GOT3 (cell line): ENCODE results near the gene PRKCE.

Experiments
- DNase-seq: peaks from one replicate; lab custom pipeline; 2025; ENCODE audit warnings: mixed read lengths; lab: John Stamatoyannopoulos, UW

Gene PRKCE

DNA sequence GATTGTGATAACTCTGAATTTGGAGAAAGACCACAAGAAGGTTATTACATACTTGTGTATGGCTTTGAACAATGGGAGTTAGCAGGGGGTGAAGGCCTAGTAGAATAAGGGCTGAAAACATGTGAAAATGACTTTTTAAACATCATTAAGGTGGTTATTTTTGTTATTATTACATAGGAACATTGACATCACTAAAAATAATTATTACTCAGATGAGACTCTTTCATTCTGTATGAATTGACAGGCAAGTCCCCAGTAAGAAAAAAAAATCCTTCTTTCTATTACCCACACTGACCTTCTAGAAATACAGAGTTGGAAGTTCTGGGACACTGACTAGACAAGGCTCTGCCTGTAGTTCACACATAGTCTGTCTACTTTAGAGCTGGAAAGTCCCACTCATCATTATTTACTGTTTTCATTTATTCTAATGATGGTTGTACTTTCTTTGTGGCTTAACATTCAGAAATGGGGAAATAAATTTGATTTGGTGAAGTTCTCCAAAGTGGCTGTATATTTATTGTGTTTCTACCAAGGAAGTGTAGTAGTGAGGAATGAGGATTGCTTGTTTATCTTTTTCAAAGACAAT lies 426.1 kb downstream of the PRKCE start:
- DNase-seq = no peak

DNA sequence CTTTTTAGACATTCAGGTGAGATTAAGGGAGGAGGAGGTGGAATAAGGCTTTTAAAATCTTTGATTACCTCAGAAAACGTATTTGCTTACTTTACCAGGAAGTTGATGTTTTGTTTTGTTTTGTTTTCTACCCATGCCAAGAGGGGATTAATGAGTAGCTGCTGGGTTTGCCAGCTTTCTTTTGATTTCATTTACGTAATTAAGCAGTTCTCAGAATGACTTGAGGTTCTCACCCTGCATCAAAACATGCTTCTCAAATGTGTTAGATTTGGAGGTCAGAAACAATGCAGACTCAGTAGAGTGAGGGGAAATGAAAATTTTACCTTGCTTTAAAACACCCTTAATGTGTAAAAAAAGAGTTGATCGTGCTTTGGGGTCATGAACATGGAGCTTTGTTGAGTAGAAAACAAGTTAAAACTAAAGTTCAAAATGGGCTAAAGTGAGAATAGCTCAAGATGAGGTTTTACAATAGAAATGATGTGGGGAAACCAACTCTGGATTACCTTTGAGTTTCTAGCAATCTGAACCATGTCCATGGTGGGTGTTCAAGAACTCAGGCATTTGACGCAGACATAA lies 428.6 kb downstream of the PRKCE start:
- DNase-seq = no peak

DNA sequence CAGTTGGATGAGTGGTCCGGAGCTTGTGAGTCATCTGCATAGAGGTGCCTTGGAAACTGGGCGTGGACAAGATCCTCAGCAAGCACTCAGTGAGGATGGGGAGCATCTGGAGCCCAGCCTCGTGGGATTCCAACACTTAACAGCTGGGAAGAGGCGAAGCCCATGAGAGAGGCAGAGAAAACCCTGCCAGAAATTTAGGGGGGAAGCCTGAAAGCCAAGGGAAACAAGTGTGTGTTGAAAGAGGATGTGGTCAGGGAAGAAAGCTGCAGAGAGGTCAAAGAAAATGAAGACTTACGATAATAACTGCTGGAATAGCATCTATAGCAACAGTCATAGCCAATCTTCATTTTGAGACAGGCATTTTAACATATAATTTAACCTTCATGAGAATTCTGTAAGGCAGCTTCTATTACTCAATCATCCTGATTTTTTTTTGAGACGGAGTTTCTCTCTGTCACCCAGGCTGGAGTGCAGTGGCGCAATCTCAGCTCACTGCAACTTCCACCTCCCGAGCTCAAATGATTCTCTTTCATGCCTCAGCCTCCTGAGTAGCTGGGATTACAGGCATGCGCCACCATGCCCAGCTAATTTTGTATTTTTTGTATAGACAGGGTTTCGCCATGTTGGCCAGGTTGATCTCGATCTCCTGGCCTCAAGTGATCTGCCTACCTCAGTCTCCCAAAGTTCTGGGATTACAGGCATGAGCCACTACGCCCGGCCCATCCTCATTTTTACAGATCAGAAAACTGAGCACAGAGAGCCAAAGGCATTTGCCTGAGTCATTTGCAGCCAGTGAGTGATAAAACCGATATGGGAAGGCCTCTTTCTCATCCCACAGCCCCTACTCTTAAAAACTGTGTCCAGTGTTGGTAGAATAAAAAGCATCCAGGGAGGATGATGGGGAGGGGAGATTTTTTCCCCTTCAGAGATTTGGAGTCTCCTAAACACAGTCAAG lies 431.3 kb downstream of the PRKCE start:
- DNase-seq = no peak

DNA sequence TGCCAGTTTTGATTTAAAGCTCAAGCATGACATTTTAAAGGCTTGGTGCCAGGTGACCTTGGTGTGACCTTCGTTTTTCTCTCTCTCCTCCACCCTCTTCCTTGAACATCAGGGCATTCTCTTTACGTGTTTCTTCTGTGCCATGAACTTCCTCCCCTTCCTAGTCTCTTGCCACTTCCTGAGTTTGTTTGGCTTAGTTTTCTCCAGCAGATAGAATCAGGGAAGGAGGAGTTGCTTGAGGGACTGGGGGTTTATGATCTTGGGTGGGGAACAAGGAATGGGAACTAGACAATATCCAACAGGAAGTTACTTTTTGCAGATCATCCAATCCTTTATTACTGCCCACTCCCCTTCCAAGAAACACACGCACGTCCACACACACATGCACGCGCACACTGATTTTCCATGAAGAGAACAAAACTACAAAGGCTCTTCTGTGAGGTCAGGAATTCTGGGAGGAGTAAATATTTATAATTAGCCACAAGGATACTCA lies 435.1 kb downstream of the PRKCE start:
- no peak for DNase-seq

GRCh38 chr2:46087492-46087891 lies 436.0 kb downstream of the PRKCE start:
- no peak for DNase-seq

DNA sequence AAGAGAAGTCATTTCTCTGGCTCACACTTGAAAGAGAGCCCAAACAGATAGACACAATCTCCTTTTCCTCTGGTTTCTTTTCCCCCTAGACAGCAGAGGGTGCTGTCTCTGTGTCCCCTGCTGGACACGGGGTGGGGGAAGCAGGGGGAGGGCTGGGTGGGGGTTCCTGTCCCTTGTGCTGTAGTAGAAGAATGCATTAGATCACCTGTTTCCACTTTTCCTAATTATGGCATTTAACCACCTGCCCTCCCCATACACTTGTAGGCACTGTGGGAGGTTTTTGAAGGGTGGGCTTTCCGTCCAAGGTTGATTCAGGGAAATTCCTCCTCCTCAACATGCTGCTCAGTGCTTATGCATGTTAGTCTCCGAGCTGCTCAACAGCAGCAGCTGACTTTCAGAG lies 439.5 kb downstream of the PRKCE start:
- DNase-seq = no peak

DNA sequence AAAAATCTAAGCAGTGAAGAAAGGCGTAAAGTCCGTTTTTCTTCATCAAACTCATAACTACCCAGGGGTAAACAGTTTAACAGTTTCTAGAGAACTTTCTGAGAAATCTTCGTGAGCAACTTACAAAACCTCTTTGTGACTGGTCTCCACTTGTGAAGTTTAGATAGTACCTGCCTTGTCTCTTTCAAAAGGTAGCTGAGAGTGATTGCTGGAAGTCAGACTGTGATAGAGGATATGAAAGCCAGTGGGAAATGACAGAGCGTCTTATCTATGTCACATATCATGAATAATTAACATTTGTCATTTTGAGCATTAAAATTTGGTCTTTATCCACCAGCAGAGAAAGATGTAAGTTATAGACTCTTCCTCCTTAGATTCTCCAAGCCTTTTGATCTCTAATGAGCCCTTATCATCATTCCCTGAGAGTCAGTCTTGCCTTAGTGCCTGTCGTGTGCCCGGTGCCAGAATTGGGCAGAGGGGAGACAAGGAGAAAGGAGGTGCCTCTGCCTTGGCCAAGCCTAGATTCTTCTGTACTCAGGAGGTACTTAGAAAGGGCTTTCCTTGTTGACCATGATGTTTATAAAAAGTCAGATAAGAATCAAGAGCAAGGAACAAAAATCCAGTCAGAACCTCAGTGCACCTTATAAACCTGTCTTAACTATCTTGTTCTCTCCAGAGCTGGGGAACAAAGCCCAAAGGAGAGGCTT lies 440.6 kb downstream of the PRKCE start:
- DNase-seq = no peak

DNA sequence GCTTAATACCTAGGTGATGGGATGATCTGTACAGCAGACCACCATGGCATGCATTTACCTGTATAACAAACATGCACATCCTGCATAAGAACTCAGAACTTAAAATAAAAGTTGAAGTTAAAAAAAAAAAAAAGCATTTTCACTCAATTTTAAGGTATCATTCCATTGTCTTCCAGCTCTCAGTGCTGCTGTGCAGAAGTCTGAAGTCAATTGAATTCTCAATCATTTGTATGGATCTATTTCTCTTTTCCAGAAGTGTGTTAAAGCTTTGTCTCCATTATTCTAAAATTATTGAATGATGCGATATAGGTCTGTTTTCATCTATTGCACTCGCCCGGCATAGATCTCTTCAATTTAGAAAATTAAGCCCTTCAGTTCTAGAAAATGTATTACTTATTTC lies 443.2 kb downstream of the PRKCE start:
- no peak for DNase-seq

- no peak for DNase-seq
Observed at GRCh38 chr2:46095830-46096229, 444.4 kb downstream of the PRKCE start.

- DNase-seq = no peak
Observed at GRCh38 chr2:46096260-46096659, 444.8 kb downstream of the PRKCE start.

DNA sequence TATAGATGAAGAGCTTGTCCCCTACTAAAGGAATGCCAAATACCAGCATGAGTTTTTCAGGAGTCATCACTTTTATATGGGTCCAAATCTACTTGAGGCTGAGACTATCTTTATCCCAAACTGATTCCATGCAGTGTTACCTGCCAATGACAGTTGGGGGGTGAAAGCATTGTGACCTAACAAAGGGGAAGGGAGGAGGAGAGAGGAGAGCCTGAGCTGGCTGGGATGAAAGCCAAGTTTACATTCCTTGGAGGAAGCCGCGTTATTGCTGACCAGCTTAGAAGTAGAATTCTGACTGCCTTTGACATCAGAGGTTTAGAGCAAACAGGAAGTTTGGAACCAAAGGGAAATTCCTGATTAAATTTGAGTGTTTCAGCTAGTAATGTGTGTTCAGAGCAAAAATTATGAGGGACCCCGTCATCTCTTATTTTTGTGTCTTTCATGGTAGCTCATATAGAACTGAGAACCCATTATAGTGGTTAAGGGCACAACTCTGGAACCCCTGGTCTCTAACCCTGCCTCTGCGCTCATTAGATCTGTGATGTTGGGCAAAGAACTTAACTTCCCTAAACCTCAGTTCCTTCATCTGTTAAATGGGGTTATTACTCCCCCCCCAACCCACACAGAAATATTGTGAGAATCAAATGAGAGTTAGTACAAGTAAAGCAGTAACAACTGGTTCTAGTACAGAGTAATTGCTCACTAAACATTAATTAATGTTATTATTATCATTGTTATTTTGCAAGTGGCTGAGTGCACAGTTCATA lies 446.4 kb downstream of the PRKCE start:
- no peak for DNase-seq

DNA sequence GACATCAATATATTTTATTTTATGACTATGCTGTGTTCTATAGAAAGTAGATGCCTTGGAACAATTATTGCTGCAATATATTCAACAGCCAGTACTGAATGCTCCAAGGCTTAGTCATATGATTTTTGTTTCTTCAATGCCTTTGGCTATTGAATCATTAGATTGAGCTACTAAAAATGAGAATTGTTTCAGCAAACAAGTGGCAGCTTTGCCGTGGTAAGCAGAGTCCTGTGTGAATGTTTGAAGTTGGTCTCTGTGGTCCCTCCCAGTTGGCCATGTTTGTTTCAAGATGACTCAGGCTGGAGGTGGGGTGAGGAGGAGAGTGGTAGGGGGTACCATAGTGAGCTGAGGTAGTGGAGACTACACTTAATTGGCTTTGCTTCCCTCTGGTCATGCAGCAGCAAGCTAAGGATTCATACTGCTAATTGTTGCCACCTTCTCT lies 447.2 kb downstream of the PRKCE start:
- DNase-seq = no peak

DNA sequence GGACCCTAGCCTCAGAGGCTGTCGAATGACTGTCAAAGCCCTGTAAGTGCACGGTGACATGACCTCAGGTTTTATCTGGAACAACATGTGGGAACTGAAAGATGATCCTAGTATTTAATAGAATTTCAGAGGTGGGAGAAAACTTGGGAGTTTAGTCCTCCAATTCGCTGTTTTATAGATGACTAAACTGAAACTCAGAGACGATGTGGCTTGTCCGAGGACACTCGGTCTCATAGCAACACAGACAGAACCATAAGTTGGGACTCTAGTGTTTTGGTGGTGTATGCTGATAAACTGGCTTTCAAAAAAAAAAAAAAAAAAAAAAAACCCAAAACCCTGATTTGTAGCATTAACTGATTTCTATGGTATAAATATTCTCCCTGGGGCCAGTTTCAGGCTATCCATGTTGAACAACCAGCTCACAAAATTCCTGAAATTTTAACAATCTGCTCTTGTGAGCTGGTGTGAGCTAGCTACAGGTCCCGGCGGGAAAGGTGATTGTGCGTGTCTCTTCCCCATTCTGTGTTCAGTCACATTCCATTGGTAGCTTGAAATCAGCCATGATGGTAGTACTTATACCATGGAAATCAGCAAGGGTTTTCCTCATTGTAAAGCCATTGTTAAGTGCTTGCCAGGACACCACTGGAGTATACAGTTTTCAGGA lies 450.2 kb downstream of the PRKCE start:
- no peak for DNase-seq

DNA sequence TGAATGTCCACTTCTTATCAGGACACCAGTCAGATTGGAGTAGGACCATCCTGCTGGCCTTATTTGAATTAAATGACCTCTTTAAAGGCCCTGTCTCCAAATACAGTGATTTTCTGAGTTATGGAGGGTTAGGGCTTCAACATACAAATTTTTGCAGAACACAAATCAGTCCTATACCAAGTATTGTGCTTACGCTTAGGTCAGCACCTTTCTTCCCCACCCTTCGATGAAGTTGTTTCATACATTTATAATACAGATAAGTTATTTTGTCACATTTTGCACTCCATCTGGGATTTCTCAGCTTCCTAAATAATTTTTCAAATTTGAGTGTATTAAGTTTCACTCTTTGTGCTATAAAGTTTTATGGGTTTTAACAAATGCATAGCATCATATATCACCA lies 455.2 kb downstream of the PRKCE start:
- no peak for DNase-seq

GRCh38 chr2:46114996-46115395 lies 463.5 kb downstream of the PRKCE start:
- no peak for DNase-seq

GRCh38 chr2:46116150-46116549 lies 464.7 kb downstream of the PRKCE start:
- DNase-seq = no peak

DNA sequence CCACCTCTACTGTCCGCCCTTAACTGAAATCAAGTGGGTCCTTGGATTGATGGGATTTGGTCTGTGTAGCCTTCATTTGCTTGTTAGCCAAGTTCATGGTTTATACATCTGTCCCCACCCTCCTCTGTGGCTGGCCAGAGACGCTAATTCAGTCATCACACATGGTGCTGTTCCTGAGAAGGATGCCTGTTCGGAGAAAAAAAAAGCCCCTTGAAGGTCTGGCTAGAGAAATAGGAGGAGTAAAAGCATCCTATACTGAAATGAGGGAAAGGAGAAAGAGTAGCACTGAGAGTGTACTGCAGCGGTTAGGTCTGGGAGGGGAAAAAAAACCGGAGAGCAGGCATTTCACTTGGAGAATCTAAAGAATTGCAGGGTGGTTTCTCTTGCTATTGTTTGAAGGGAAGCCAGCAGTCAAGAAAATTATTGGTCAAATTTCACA lies 465.1 kb downstream of the PRKCE start:
- no peak for DNase-seq

GRCh38 chr2:46117379-46117778 lies 465.9 kb downstream of the PRKCE start:
- DNase-seq = no peak

DNA sequence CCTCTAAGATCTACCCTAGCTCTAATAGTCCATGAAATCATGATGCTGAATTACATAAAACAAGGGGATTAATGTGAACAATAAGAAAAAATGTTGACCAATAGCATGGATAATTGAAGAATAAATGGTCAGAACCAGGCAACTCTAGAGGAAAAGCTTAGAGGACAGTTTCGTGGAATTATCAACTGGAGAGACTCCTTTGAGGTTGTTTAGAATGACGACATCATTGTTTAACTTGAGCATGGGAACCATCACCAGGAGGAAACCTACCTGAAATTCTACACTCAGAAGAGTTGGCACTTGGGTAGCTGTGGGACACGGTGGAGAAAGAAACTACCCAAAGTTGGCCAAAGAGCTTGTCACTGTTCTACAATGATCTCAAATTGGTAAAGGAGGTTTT lies 466.5 kb downstream of the PRKCE start:
- DNase-seq = no peak

DNA sequence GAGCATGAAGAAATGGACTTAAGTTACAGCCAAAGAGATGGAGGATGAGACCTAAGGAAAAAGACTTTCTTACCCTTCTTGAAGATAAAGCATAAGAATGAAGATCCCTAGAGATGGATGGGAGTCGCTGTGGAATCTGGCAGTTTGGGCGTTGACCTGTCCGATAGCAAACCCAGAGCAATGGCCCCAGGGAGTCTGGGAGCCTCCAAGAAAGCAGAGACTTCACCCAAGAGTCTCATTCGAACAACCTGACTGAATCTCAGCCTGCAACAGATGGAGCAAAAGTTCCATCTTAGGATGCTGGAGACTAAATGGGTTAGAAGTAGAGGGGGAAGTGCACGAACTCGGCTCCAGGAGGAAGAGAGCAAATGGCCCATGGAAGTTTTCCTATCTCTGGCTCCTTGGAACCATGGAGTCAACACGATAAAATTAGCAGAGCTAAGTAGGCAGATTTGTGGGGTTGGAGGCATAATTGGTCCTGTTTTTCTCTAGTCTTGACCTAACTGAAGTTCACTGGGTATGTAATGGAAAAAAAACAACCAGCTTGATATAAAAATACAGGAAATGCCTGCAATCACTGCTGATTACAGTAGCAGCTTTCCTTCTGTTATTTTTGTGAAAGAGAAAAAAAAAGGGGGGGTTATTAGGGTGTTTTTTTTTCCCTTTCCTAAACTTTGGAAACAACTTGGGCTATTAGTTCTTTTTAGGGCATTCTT lies 467.3 kb downstream of the PRKCE start:
- no peak for DNase-seq
